Glutamatergic neuron (in vitro differentiated cells): ENCODE data around the gene MPPE1. TPM values are rescaled to one million over a fixed set of nuclear protein-coding genes. Genes with fewer than 3 reads are reported as not detected.
"Not testable (repeated sequence)": the region's sequence is repeated elsewhere in the genome, so short reads cannot be mapped to it uniquely, and the experiment has no call there.

Experiments
- DNase-seq: peaks from one replicate; pipeline ENCODE4 v3.0.0; 2022
- H3K27ac Mint-ChIP-seq: one replicate; pipeline ENCODE4 v1.8.0; 2020; ENCODE audit warnings: mild to moderate bottlenecking, mixed read lengths, inconsistent platforms; ENCODE audit not compliant: unreplicated experiment
- H3K27me3 Mint-ChIP-seq: one replicate; pipeline ENCODE4 v1.8.0; 2020; ENCODE audit warnings: mild to moderate bottlenecking, moderate library complexity, mixed read lengths, inconsistent platforms; ENCODE audit not compliant: unreplicated experiment
- H3K36me3 Mint-ChIP-seq: one replicate; pipeline ENCODE4 v1.8.0; 2020; ENCODE audit warnings: mild to moderate bottlenecking, mixed read lengths, inconsistent platforms; ENCODE audit not compliant: unreplicated experiment
- H3K4me1 Mint-ChIP-seq: one replicate; pipeline ENCODE4 v1.8.0; 2020; ENCODE audit warnings: mild to moderate bottlenecking, low read depth, mixed read lengths, inconsistent platforms; ENCODE audit not compliant: unreplicated experiment
- H3K4me3 Mint-ChIP-seq: one replicate; pipeline ENCODE4 v1.8.0; 2020; ENCODE audit warnings: mild to moderate bottlenecking, mixed read lengths, inconsistent platforms; ENCODE audit not compliant: unreplicated experiment
- H3K9me3 Mint-ChIP-seq: one replicate; pipeline ENCODE4 v1.8.0; 2020; ENCODE audit warnings: mild to moderate bottlenecking, moderate library complexity, mixed read lengths, inconsistent platforms; ENCODE audit not compliant: unreplicated experiment
- CTCF ChIP-seq: fragments of 200-600 bp; sonication (generic); IDR thresholded peaks from one replicate; pipeline ENCODE4 v1.5.0; 2021; ENCODE audit not compliant: partially characterized antibody, unreplicated experiment
- total RNA-seq: library from RNA; stranded (reverse); fragmentation: NEBNext Ultra II Directional; extraction: Animal tissue kit (Norgen Biotek cat#: 25700); gene quantifications from one replicate; pipeline ENCODE4 v1.2.1, GENCODE V29; 2021; ENCODE audit not compliant: unreplicated experiment

The MPPE1 gene
- total RNA-seq, 1 donor from 2014 or later, result 31.8 TPM

- Mint-ChIP-seq H3K4me1 (no peaks in the 10 kb centered on the region), H3K27me3 (no peaks in the 10 kb centered on the region), H3K27ac (no peak overlapping the region), H3K4me3 (no peak overlapping the region), H3K9me3 (peaks cover 5% of the 10 kb centered on the region), H3K36me3 (peaks cover 4% of the 10 kb centered on the region)
- no peak for DNase-seq
- no peak for TF ChIP-seq CTCF
Observed at GRCh38 chr18:11901826-11902438, 6.2 kb downstream of the MPPE1 start.

GRCh38 chr18:11899063-11899462 is 9.1 kb downstream of the MPPE1 start:
- Mint-ChIP-seq H3K36me3 (peaks cover 4% of the 10 kb centered on the region), H3K4me3 (no peak overlapping the region), H3K9me3 (peaks cover 5% of the 10 kb centered on the region), H3K27me3 (no peaks in the 10 kb centered on the region), H3K27ac (no peak overlapping the region), H3K4me1 (no peaks in the 10 kb centered on the region)
- DNase-seq, result no peak
- no peak for TF ChIP-seq CTCF

GRCh38 chr18:11897781-11898180 is 10.3 kb downstream of the MPPE1 start:
- Mint-ChIP-seq H3K9me3 (peaks cover 3% of the 10 kb centered on the region), H3K4me3 (no peak overlapping the region), H3K4me1 (no peaks in the 10 kb centered on the region), H3K27me3 (no peaks in the 10 kb centered on the region), H3K27ac (no peak overlapping the region), H3K36me3 (no peaks in the 10 kb centered on the region)
- no peak for DNase-seq
- TF ChIP-seq CTCF, result no peak

GRCh38 chr18:11892438-11892837 is 15.7 kb downstream of the MPPE1 start:
- not testable (repeated sequence) for H3K27ac Mint-ChIP-seq, H3K9me3 Mint-ChIP-seq, H3K4me1 Mint-ChIP-seq, DNase-seq, H3K27me3 Mint-ChIP-seq, H3K36me3 Mint-ChIP-seq, H3K4me3 Mint-ChIP-seq

GRCh38 chr18:11891737-11892136 is 16.4 kb downstream of the MPPE1 start:
- no peaks in the 10 kb centered on the region for H3K9me3 Mint-ChIP-seq
- no peaks in the 10 kb centered on the region for H3K4me1 Mint-ChIP-seq
- no peak for TF ChIP-seq CTCF
- H3K27me3 Mint-ChIP-seq, result no peaks in the 10 kb centered on the region
- no peak for DNase-seq
- H3K27ac Mint-ChIP-seq, result no peak overlapping the region
- H3K36me3 Mint-ChIP-seq, result no peaks in the 10 kb centered on the region
- H3K4me3 Mint-ChIP-seq, result no peak overlapping the region

- TF ChIP-seq CTCF, result no peak
- Mint-ChIP-seq H3K4me3 (no peak overlapping the region), H3K9me3 (no peaks in the 10 kb centered on the region), H3K27me3 (no peaks in the 10 kb centered on the region), H3K27ac (no peak overlapping the region), H3K36me3 (no peaks in the 10 kb centered on the region), H3K4me1 (no peaks in the 10 kb centered on the region)
- no peak for DNase-seq
Observed at GRCh38 chr18:11889284-11889683, 18.8 kb downstream of the MPPE1 start.
